IPS-15b (cell line): ENCODE results near the gene IL1RL2.
A peak's percentile ranks its signal among the peaks of the same experiment; 100 is the strongest.

Experiments
- H3K27me3 ChIP-seq: one replicate; pipeline ENCODE4 v1.6.1; 2013; ENCODE audit warnings: low read length; ENCODE audit not compliant: control insufficient read depth, insufficient read depth
- H3K36me3 ChIP-seq: one replicate; pipeline ENCODE4 v1.6.1; 2013; ENCODE audit warnings: low read length; ENCODE audit not compliant: control insufficient read depth, insufficient read depth
- H3K4me1 ChIP-seq: one replicate; pipeline ENCODE4 v1.6.1; 2013; ENCODE audit warnings: mild to moderate bottlenecking, low read length; ENCODE audit not compliant: control insufficient read depth, insufficient read depth
- H3K4me3 ChIP-seq: one replicate; pipeline ENCODE4 v1.5.1; 2013; ENCODE audit warnings: low read depth, low read length
- H3K9ac ChIP-seq: one replicate; pipeline ENCODE4 v1.6.1; 2013; ENCODE audit warnings: low read depth, mild to moderate bottlenecking, low read length
- H3K9me3 ChIP-seq: one replicate; pipeline ENCODE4 v1.6.1; 2013; ENCODE audit warnings: mild to moderate bottlenecking, low read length; ENCODE audit not compliant: control insufficient read depth, insufficient read depth

The IL1RL2 gene

DNA sequence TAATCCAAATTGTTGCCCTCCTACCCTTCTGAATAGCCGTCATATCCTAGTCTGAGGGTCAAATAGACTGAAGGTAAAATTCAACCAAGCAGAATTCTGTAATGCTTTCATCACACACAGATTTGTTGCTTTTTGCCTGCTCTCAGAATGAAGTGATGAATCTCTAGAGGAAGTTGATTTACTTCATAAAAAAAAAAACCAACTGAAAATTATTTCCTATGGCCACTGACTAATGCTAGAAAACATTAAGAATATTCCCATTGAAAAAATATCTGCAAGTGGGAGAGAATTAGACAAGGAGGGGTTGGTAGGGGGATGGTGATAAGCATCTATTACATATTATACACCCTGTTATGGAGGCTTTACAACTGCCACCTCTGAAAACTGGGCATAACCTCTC, 2.3 kb upstream of the IL1RL2 start:
- no peak overlapping the region for H3K9ac ChIP-seq
- no peak overlapping the region for H3K4me3 ChIP-seq
- H3K9me3 ChIP-seq = no peaks in the 10 kb centered on the region
- peaks cover 2% of the 10 kb centered on the region for H3K4me1 ChIP-seq
- H3K36me3 ChIP-seq = no peaks in the 10 kb centered on the region
- H3K27me3 ChIP-seq = peaks cover 33% of the 10 kb centered on the region

- Histone ChIP-seq H3K4me1 (peaks cover 2% of the 10 kb centered on the region), H3K36me3 (no peaks in the 10 kb centered on the region), H3K9me3 (no peaks in the 10 kb centered on the region), H3K4me3 (no peak overlapping the region), H3K27me3 (peaks cover 33% of the 10 kb centered on the region), H3K9ac (no peak overlapping the region)
Measured at GRCh38 chr2:102185347-102185746, 1.5 kb upstream of the IL1RL2 start.

DNA sequence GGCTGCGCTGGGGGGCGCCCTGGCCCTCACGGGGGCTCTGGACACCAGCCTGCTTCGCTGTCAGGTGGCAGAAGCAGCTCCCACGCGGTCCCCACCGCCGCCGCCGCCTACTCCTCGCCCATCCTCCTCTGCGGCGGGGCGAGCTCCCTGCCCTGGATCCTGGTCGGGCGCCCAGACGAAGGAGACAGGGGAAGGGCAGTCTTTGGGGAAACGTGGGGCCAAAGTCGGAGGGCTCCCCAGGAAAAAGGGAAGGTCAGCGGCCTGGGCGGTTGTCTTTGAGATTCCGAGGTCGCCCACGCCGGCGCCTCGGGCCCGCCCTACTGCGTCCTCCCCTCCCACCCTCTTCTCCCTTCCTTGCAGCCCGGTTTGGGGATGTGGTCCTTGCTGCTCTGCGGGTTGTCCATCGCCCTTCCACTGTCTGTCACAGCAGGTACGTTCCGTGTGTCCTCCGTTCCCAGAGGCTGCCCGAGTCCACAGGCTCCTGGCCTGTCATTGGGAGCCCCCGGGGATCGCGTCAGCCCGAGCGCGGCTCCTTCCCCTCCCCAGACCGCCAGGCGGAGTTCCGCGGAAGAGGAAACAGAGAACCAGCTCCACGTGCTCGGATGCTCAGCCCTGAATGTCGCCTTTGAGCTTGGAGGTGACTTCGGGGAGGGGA, 800 bp downstream of the IL1RL2 start:
- no peaks in the 10 kb centered on the region for H3K36me3 ChIP-seq
- no peaks in the 10 kb centered on the region for H3K4me1 ChIP-seq
- H3K9me3 ChIP-seq = no peaks in the 10 kb centered on the region
- no peak overlapping the region for H3K9ac ChIP-seq
- H3K27me3 ChIP-seq = peaks cover 33% of the 10 kb centered on the region
- peak overlapping the region; percentile 68 for H3K4me3 ChIP-seq

- no peaks in the 10 kb centered on the region for H3K36me3 ChIP-seq
- H3K27me3 ChIP-seq = peaks cover 33% of the 10 kb centered on the region
- H3K4me3 ChIP-seq = no peak overlapping the region
Measured at GRCh38 chr2:102190430-102191107, 3.7 kb downstream of the IL1RL2 start.

GRCh38 chr2:102191501-102191900, 4.7 kb downstream of the IL1RL2 start:
- no peaks in the 10 kb centered on the region for H3K9me3 ChIP-seq
- no peak overlapping the region for H3K9ac ChIP-seq
- no peaks in the 10 kb centered on the region for H3K36me3 ChIP-seq
- H3K4me3 ChIP-seq = no peak overlapping the region
- H3K4me1 ChIP-seq = no peaks in the 10 kb centered on the region
- peaks cover 24% of the 10 kb centered on the region for H3K27me3 ChIP-seq

More at GRCh38 chr2:102190430-102191107, 3.7 kb downstream of the IL1RL2 start:
- Histone ChIP-seq H3K4me1 (no peaks in the 10 kb centered on the region), H3K9me3 (no peaks in the 10 kb centered on the region), H3K9ac (no peak overlapping the region)

DNA sequence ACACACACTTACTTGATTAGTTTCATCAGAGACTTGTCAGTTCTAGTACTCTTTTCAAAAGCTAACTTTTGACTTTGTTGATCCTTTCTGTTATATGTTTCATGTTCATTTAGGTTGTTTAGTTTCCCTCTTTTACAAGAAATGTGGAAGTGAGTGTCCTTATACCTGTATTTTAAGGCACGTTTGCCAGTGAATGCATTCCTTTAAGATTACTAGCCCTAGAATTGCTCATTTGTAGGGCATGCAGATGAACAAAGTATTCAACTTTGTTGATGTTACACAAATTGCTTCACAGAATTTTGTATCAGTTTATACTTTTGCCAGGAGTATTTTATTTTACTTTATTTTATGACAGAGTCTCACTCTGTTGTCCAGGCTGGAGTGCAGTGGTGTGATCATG, 6.3 kb downstream of the IL1RL2 start:
- no peaks in the 10 kb centered on the region for H3K9me3 ChIP-seq

GRCh38 chr2:102194609-102195268, 7.9 kb downstream of the IL1RL2 start:
- Histone ChIP-seq H3K36me3 (no peaks in the 10 kb centered on the region), H3K4me1 (no peaks in the 10 kb centered on the region), H3K27me3 (no peaks in the 10 kb centered on the region), H3K9me3 (no peaks in the 10 kb centered on the region), H3K4me3 (no peak overlapping the region), H3K9ac (no peak overlapping the region)

More for the DNA sequence above, 6.3 kb downstream of the IL1RL2 start:
- Histone ChIP-seq H3K4me3 (no peak overlapping the region), H3K4me1 (no peaks in the 10 kb centered on the region), H3K36me3 (no peaks in the 10 kb centered on the region), H3K9ac (no peak overlapping the region), H3K27me3 (peaks cover 9% of the 10 kb centered on the region)

DNA sequence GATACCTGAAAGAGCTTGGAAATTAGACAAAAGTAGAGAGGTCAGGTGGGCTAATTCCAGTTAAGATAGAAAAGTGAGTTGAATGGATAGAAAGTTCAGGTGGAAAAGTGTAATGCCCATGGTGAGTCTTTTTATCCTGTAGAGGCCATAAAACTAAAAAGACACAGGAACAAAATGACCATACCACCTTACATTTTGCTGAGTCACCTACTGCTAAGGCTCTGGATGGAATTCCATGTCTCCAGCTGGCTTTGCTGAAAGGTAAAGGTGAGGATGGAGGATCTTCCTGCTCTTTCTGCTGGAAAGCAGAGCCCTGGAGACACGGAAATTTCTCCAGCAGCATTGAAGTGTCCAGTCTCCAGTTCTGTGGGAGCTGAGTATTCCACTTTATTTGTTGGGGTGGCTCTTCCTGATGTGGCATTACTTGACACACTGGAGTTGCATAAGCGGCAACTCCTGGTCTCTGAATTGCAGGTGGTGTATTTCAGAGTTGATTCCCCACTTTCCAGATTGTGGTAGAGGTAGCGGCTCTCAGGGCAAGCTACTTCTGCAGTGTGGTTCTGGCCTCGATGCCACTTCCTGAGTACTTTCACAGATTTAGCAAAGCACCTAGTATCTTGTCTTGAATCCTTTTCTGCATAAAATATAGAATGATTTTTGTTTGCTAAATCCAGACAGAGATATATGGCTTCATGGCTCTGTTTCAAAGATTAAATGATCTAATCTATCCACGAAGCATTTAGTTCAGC, 10.7 kb downstream of the IL1RL2 start:
- H3K36me3 ChIP-seq = no peaks in the 10 kb centered on the region
- no peak overlapping the region for H3K9ac ChIP-seq
- no peaks in the 10 kb centered on the region for H3K9me3 ChIP-seq
- no peaks in the 10 kb centered on the region for H3K27me3 ChIP-seq
- no peak overlapping the region for H3K4me3 ChIP-seq
- H3K4me1 ChIP-seq = no peaks in the 10 kb centered on the region

DNA sequence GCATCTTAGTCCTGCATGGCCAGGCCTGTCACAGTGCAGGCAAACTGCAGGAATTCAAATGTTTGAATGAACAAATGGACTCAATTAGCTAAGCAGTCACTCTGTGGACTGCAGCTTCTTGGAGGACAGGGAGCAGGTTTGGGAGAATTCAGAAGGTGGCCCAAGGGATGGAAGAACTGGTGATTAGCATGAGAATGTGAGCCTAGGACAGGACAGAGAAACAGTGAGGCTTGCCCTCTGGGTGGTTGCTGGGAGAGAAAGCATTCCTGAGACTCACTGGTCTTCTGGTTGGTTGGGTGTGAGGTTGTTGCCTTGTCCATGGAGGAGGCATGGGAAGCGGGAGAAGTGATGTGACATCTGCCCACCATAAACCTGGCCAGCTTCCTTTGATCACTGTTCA, 13.7 kb downstream of the IL1RL2 start:
- H3K36me3 ChIP-seq = no peaks in the 10 kb centered on the region
- H3K4me3 ChIP-seq = no peak overlapping the region
- H3K9me3 ChIP-seq = no peaks in the 10 kb centered on the region
- H3K4me1 ChIP-seq = no peaks in the 10 kb centered on the region
- no peaks in the 10 kb centered on the region for H3K27me3 ChIP-seq
- no peak overlapping the region for H3K9ac ChIP-seq

- Histone ChIP-seq H3K27me3 (no peaks in the 10 kb centered on the region), H3K4me3 (no peak overlapping the region), H3K9ac (no peak overlapping the region), H3K4me1 (no peaks in the 10 kb centered on the region), H3K36me3 (no peaks in the 10 kb centered on the region), H3K9me3 (no peaks in the 10 kb centered on the region)
Measured at GRCh38 chr2:102204638-102205037, 17.8 kb downstream of the IL1RL2 start.

GRCh38 chr2:102206666-102207341, 20.0 kb downstream of the IL1RL2 start:
- Histone ChIP-seq H3K36me3 (no peaks in the 10 kb centered on the region), H3K4me3 (no peak overlapping the region), H3K4me1 (no peaks in the 10 kb centered on the region), H3K9me3 (no peaks in the 10 kb centered on the region), H3K27me3 (no peaks in the 10 kb centered on the region), H3K9ac (no peak overlapping the region)
